HG02884 (cell line): Measurements from ENCODE around the gene ARMC10.
"Not testable (repeated sequence)": the region's sequence is repeated elsewhere in the genome, so short reads cannot be mapped to it uniquely, and the experiment has no call there.

Experiments used
- ATAC-seq: cut with Tn5 transposase; IDR thresholded peaks from one replicate; pipeline ENCODE4 v1.9.1; 2021; ENCODE audit warnings: mild to moderate bottlenecking, moderate library complexity; ENCODE audit not compliant: unreplicated experiment

The ARMC10 gene

GRCh38 chr7:103077318-103077717 lies 2.4 kb downstream of the ARMC10 start:
- no peak for ATAC-seq

- ATAC-seq = not testable (repeated sequence)
Measured at GRCh38 chr7:103078226-103078625, 3.3 kb downstream of the ARMC10 start.

DNA sequence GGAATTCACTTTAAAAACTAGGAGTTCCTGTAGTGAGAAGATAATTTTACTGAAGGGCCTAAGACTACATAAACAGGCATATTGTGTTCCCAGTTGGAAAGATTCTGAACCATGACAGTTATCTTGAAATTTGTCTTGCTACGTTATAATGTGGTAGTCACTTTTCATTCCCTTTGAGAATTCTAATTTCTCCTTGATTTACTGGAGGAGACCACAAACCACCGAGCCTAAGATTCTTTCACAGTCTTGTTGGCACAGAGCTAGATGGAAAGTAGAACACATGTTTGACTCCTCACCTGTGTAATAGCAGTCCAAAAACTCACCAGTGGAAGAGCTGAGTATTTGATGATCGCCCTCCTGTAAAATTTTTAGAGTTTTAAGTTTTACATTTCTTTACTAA lies 4.9 kb downstream of the ARMC10 start:
- ATAC-seq = no peak

- no peak for ATAC-seq
Measured at GRCh38 chr7:103080923-103081322, 6.0 kb downstream of the ARMC10 start.

GRCh38 chr7:103082497-103082896 lies 7.6 kb downstream of the ARMC10 start:
- no peak for ATAC-seq

- no peak for ATAC-seq
Measured at GRCh38 chr7:103083210-103083609, 8.3 kb downstream of the ARMC10 start.

- not testable (repeated sequence) for ATAC-seq
Measured at GRCh38 chr7:103092321-103092720, 17.4 kb downstream of the ARMC10 start.

GRCh38 chr7:103093429-103093828 lies 18.5 kb downstream of the ARMC10 start:
- ATAC-seq = no peak

DNA sequence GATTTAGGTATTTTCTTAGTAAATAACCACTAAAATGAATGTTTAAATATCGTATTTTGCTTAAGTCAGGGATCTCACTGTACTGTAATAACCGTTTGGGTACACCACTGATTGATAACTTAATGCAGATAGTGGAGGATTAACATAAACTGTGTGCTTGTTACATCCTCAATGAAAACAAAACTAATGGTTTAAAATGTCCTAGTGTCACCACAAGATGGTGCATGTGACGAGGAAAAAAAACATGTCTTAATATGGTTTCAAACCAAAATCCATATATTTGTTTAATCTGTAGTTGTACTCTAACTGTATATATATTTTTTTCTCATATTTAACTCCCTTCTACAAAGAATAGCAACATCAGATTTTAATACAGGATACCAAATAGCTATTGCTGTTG lies 19.2 kb downstream of the ARMC10 start:
- ATAC-seq = no peak

DNA sequence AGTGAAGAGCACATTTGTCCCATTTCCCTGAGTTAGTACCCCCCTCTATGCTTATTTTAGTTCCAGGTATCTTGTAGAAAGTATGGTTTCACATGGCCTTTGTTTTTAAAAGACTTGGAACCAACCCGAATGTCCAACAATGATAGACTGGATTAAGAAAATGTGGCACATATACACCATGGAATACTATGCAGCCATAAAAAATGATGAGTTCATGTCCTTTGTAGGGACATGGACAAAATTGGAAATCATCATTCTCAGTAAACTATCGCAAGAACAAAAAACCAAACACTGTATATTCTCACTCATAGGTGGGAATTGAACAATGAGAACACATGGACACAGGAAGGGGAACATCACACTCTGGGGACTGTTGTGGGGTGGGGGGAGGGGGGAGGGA lies 20.6 kb downstream of the ARMC10 start:
- ATAC-seq = not testable (repeated sequence)

DNA sequence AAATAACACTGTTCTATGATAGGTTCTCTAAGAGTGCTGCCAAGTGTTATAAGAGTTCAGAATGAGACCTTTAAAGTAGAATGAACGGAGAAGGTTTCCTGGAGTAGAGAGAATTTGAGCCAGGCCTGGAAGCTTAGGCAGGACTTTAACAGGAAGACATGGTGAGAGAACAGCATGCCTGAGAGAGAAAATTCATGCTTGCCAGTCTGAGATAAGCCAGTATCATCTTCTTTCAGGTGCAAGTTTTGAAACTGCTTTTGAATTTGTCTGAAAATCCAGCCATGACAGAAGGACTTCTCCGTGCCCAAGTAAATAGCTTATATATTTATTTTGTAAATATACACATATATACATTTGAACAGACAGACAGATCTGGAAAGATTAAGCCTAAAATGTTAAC lies 22.1 kb downstream of the ARMC10 start:
- ATAC-seq = no peak

DNA sequence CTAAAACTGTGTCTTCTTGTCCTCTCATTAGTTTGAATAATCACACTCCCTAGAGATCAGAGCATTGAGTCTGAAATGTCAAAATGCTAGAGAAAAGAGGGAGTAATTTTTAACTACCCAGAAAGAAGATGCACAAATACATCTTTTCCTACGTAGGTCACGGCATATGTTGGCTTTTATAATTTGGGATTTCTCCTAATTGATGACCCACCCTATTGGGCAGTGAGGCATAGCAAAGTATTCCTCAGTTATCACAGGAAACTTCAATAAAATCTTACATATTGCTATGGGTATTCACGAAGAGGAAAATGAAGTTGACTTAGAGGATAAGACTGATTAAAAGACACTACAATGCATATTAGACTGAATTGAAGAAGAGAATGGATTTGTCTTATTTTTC lies 25.4 kb downstream of the ARMC10 start:
- ATAC-seq = no peak

DNA sequence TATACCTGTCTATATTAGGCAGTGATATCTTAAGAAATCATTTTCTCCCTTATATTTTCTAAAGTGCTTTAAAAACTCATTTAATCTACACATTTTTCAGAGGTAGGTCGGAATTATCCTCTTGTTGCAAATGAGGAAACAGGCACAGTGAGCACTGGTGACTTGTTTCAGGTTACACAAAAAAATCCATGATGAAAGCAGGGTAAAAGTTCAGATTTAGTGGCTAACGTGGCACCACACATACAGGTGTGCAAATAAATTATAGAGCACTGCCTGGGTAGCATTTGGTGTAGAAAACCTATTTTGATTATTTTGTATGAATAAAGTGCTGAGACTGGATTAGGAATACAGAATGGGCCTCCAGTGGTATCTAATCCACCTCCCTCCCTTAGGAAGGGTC lies 26.6 kb downstream of the ARMC10 start:
- no peak for ATAC-seq

DNA sequence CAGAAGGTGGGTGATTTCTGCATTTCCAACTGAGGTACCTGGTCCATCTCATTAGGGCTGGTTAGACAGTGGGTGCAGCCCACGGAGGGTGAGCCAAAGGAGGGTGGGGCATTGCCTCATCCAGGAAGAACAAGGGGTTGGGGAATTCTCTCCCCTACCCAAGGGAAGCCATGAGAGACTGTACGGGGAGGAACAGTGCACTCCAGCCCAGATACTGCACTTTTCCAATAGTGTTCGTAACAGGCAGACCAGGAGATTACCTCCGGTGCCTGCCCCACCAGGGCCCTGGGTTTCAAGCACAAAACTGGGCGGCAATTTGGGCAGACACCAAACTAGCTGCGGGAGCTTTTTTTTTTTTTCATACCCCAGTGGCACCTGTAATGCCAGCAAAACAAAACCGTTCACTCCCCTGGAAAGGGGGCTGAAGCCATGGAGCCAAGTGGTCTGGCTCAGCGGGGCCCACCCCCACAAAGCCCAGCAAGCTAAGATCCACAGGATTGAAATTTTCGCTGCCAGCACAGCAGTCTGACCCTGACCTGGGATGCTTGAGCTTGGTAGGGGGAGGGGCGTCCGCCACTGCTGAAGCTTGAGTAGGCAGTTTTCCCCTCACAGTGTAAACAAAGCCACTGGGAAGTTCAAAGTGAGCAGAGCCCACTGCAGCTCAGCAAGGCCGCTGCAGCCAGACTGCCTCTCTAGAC lies 31.2 kb downstream of the ARMC10 start:
- no peak for ATAC-seq

GRCh38 chr7:103106703-103107070 lies 31.7 kb downstream of the ARMC10 start:
- ATAC-seq = not testable (repeated sequence)

- no peak for ATAC-seq
Measured at GRCh38 chr7:103113164-103113563, 38.2 kb downstream of the ARMC10 start.

GRCh38 chr7:103114576-103115008 lies 39.7 kb downstream of the ARMC10 start:
- no peak for ATAC-seq

DNA sequence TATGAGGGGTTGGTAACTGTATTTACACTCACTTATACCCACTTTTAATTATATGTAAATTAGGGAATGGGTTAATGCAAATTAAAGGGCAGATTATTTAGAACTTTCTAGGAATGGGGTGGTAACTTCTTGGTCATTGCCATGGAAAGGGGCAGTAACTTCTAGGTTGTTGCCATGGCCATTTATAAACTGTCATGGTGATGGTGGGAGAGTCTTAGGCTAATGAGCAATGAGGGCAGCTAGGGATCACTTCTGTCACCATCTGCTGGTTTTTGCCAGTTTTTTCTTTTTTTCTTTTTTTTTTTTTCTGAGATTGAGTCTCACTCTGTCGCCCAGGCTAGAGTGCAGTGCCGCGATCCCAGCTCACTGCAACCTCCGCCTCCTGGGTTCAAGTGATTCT lies 40.8 kb downstream of the ARMC10 start:
- ATAC-seq = no peak

- no peak for ATAC-seq
Measured at GRCh38 chr7:103116511-103116910, 41.6 kb downstream of the ARMC10 start.

GRCh38 chr7:103116991-103117390 lies 42.1 kb downstream of the ARMC10 start:
- ATAC-seq = no peak

DNA sequence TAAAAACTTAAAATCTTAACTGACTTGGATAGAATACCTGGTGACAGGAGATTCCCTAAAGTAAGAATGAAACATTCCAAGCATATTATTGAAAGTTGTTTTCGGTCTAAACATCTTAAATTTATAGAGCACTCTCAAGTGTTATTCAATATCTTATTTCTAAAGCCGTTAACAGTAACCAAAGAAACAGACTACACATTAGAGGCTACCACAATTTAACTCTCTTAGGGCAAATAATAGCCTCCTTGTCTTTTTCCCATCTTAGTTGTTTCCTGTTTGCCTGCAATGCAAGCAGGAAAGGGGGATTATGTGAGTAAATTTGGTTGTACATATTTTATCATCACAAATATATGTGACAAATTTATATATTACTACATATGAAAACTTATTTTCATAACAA lies 42.5 kb downstream of the ARMC10 start:
- ATAC-seq = no peak

DNA sequence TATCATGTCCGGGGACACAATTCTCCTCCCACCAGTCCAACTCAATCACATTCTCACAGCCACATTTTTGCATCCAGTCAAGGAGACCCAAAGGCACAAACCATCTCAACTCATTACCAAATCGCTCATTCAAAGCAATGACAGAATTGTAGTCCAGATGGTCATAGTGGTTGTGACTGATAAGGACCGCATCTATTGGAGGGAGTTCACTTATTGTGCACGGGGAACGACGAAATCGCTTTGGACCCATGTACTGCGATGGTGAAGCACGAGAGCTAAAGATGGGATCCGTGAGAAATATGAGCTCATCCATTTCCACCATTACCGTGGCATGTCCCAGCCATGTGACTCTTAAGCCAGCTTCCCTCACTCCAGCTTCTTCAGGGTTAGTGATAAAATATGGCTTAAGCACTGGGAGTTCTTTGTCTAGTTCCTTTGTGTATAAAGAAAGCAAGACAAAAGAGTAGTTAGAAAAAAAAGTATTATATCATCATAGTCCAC lies 44.9 kb downstream of the ARMC10 start:
- no peak for ATAC-seq

DNA sequence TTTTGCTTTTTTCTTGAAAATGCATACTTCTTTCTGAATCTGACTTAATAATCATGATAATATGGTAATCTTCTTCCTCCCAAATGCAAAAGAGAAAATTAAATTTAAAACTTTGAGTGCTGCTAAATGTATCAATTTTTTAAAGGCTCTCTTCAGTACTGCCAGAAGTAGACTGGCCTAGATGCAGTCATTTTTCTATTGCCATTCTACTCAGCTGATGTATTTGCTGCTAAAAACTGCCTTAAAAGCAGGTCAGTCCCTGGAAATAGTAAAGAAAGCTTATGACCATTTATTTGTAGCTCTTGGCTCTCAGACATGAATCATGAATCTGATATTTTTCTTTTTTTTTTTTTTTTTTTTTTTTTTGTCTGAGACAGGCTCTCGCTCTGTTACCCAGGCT lies 45.4 kb downstream of the ARMC10 start:
- no peak for ATAC-seq
